Measurements from ENCODE around the gene TEN1. TPM values are rescaled to one million over a fixed set of nuclear protein-coding genes. Genes with fewer than 3 reads are reported as not detected.
A peak's percentile ranks its signal among the peaks of the same experiment; 100 is the strongest.

The TEN1 gene
- total and polyA plus RNA-seq, 2 of the 13 experiments (the other 11 are each of a cell fraction or from before 2014, with no cell fraction given) = 18.0 to 21.3 TPM

- TF ChIP-seq ZBTB4 (CRISPR knock-in tag; IDR thresholded peaks at IDR 0.05; ENCODE audit: borderline replicate concordance) = 0 out of 2 replicates have a peak, but pooled peaks have one; percentile 48
- TF ChIP-seq ZNF484 (CRISPR knock-in tag; IDR thresholded peaks at IDR 0.05; ENCODE audit: borderline replicate concordance, low read depth) = peak; percentile 67; the same call in 1 of the 2 replicates
- TF ChIP-seq NCOA5 (CRISPR knock-in tag; IDR thresholded peaks at IDR 0.05) = 0 out of 2 replicates have a peak, but pooled peaks have one; percentile 46
- no peak for TF ChIP-seq ZNF251 (CRISPR knock-in tag; IDR thresholded peaks at IDR 0.05)
- no peak; the same call in 1 of the 2 replicates for TF ChIP-seq BRD4 (CRISPR knock-in tag; IDR thresholded peaks at IDR 0.05)
- TF ChIP-seq HMGXB4 (CRISPR knock-in tag; IDR thresholded peaks at IDR 0.05; ENCODE audit: borderline replicate concordance in 1 of 2, low read depth in 1 of 2) = peak; percentile 90 to 94
- no peak for TF ChIP-seq ZNF615 (CRISPR knock-in tag; IDR thresholded peaks at IDR 0.05; ENCODE audit: borderline replicate concordance)
- TF ChIP-seq PATZ1 (CRISPR knock-in tag; IDR thresholded peaks at IDR 0.05) = peak; percentile 88
- peak; percentile 87 for TF ChIP-seq CBX1 (IDR thresholded peaks at IDR 0.05; ENCODE audit: low read depth)
- peak; percentile 80 for TF ChIP-seq ZNF160 (CRISPR knock-in tag; IDR thresholded peaks at IDR 0.05)
- peak; percentile 96; the same call in 1 of the 2 replicates for TF ChIP-seq REL (CRISPR knock-in tag; conservative IDR thresholded peaks at IDR 0.05)
- peak; percentile 72 for TF ChIP-seq CTCF (CRISPR knock-in tag; IDR thresholded peaks at IDR 0.05)
- TF ChIP-seq LRRFIP1 (CRISPR knock-in tag; conservative IDR thresholded peaks at IDR 0.05) = no peak
Observed at GRCh38 chr17:75978938-75979704, at the start of gene TEN1, which contains the start of gene ACOX1 (continued).

Data from HepG2 (cell line).